ENCODE results near the gene CDKN1C.

CDKN1C gene

GRCh38 chr11:2923446-2924375 is 38.1 kb upstream of the CDKN1C start:
- DNase-seq (ENCODE audit: low read depth in 2 of 3, low spot score in 2 of 3) = no peak

- DNase-seq (ENCODE audit: low read depth in 2 of 3, low spot score in 2 of 3) = no peak
Measured at GRCh38 chr11:2922655-2923054, 37.1 kb upstream of the CDKN1C start.

- DNase-seq (ENCODE audit: low read depth in 2 of 3, low spot score in 2 of 3) = no peak
Measured at GRCh38 chr11:2921742-2922493, 36.3 kb upstream of the CDKN1C start.

DNA sequence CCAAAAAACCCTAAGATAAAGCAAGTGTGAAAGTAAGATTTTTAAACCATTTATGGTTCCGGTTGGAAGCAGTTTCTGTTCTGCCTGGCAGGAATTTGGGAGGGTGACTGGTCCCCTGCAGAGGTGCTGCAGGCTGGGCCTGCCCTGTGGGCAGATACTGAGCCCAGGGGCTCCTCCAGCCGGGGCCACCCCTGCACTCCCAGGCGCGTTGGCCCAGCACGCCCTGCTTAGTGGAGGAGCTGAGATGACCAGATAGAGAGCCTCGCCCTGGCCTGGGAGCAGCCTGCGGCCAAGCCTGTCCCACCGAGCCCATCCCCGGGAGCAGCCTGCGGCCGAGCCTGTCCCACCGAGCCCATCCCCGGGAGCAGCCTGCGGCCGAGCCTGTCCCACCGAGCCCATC is 35.7 kb upstream of the CDKN1C start:
- DNase-seq (ENCODE audit: low read depth in 2 of 3, low spot score in 2 of 3) = no peak

GRCh38 chr11:2920343-2920742 is 34.8 kb upstream of the CDKN1C start:
- DNase-seq (ENCODE audit: low read depth in 2 of 3, low spot score in 2 of 3) = no peak

DNA sequence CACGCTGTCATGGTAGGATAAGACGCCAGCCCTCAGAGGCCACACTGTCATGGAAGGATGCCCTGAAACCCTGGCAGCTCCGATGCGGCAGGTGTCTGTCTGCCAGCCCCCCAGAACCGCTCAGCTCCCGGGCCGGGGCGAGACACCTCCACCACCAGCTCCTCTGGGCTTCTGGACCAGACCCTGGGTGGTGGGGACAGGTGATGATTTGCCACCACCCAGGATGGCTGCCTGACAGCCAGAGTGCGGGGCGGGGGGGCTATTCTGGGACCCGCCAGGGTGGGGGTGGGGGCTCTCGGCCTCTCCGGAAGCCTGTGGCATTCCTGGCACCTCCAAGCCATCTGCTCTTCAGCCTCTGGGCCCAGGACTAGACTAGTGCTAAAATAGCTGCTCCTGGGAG is 34.3 kb upstream of the CDKN1C start:
- no peak for DNase-seq (ENCODE audit: low read depth in 2 of 3, low spot score in 2 of 3)

GRCh38 chr11:2919188-2919587 is 33.6 kb upstream of the CDKN1C start:
- DNase-seq (ENCODE audit: low read depth in 2 of 3, low spot score in 2 of 3) = no peak

- DNase-seq (ENCODE audit: low read depth in 2 of 3, low spot score in 2 of 3) = no peak
Measured at GRCh38 chr11:2917842-2918490, 32.4 kb upstream of the CDKN1C start.

GRCh38 chr11:2916892-2917645 is 31.5 kb upstream of the CDKN1C start:
- no peak for DNase-seq (ENCODE audit: low read depth in 2 of 3, low spot score in 2 of 3)

DNA sequence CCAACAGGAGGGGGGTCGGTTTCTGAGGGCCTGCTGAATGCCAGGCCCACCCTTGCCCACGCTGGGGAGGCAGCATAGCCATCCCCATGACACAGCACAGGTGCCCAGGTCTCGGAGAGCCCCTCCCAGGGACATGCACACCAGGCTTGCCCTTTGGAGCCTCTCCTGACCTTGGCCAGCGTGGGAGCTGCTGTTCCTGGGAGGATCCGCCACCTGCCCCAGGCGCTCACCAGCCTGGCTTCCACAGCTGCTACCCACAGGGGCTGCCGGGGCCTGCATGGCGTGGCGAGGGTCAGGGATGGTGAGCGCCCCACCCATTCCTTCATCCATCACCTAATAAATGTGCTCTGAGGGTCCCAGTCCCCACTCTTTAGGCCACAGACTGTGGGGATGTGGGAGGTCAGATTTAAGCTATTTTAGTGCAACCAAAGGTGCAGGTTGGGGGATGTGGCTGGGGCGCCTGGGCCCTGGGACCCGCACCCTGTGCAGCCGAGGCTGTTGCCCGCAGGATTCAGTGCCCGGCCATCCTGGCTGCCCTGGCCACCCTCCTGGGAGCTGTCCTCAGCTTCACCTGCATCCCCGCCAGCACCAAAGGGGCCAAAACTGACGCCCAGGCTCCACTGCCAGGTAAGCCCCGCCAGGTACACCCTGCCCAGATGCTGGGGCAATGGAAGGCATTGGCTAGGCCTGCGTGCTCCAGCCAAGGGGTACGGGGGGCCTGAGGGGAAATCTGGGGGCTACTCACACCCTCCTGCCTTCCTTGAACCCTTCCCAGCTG is 30.7 kb upstream of the CDKN1C start:
- DNase-seq (ENCODE audit: low read depth in 2 of 3, low spot score in 2 of 3) = no peak

GRCh38 chr11:2915473-2915872 is 29.9 kb upstream of the CDKN1C start:
- no peak for DNase-seq (ENCODE audit: low read depth in 2 of 3, low spot score in 2 of 3)

- no peak for DNase-seq (ENCODE audit: low read depth in 2 of 3, low spot score in 2 of 3)
Measured at GRCh38 chr11:2914455-2915195, 29.1 kb upstream of the CDKN1C start.

DNA sequence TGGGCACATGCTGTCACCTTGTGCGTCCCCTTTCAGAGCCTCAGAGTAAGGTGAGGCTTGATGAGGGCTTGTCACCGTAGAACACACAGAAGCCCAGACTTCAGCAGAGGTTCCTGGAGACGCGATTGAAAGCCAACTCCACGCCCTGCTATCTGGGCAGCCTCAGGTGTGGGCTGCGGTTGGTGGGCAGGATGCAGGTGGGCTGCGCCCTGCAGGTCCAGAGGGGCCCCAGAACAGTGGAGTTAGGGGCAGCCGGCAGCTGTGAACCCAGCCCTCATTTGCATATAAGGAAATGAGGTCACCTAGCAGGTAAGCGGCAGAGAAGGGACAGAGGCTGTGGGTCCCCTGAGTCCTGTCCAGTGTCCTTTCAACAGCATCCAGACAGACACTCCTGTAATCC is 28.2 kb upstream of the CDKN1C start:
- DNase-seq (ENCODE audit: low read depth in 2 of 3, low spot score in 2 of 3) = no peak

DNA sequence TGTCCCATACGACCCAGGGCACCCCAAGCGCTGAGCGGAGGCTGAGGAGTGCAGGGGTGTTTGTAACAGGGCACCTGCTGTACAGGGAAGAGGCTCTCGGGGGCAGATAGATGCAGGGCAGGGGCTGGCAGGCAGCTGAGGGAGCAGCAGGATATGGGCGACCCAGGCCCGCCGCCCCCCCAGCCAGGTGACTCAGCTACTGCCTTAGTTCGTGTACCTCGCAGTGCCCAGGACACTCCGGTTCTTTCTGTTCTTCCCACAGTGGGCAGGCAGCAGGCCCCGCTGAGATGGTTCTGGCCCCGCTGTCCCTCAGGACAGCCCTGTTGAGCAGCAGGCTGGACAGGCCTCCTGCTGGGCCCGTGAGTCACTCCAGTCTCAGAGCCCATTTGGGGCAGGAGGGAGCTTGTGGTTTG is 27.4 kb upstream of the CDKN1C start:
- no peak for DNase-seq (ENCODE audit: low read depth in 2 of 3, low spot score in 2 of 3)

GRCh38 chr11:2912498-2912897 is 26.9 kb upstream of the CDKN1C start:
- DNase-seq (ENCODE audit: low read depth in 2 of 3, low spot score in 2 of 3) = no peak

DNA sequence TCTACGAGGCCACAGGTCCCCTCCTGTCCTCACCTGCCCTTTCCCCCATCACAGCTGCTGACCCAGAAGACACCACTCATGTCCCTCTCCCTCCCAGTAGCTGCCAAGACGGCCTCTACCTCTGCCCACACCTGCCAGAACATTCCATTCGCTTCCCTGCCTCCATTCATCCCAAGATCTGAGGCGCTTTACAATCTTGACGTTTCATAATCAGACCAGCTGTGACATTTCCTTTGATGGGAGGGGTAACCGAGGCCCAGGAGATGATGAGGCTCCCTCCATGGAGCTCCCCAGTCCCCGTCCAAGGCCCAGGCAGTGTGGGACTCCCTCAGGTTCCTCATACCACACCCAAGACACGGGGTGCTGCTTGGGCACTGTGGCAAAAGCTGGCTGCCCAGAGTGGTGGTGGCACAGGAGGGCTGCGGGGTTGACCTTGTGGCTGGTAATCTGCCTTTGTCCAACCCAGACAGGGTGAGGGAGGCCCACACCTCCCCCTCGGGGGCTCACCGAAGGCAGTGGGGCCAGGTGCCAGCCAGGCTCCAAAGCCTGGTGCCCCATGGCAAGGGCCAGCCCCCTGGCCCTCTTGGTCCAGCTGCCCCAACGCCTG is 26.3 kb upstream of the CDKN1C start:
- no peak for DNase-seq (ENCODE audit: low read depth in 2 of 3, low spot score in 2 of 3)

DNA sequence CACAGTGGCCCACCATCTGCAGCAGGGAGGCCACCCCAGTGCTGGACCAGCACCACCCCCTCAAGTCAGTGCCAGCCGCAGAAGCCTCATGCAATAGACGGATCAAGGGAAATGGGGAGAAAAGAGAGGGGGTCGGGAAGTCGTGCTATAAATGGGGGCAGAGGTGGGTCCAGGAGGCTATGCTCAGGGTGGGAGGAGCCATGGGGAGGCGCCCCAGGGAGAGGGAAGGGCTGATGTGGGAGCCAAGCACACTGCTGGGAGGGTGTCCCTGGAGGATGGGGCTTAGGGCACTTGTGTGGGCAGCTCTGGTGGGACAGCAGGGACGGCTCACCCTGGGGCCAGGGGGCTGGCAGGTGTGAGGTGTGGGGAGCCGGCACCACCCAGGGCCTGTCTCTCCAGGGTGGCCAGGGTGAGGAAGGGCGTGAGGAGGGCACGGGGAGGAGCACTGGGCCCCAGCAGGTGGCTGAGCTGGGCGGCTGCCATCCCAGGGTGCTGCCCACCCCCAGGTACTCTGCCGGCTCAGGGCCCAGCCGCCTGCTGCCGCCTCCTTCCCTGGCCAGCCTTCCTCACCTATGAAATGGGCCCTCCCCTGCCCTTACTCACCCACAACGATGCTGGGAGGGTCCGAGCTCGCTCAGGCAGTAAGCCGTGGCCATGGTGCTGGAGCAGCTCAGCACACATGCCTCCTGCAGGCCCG is 25.7 kb upstream of the CDKN1C start:
- no peak for DNase-seq (ENCODE audit: low read depth in 2 of 3, low spot score in 2 of 3)

DNA sequence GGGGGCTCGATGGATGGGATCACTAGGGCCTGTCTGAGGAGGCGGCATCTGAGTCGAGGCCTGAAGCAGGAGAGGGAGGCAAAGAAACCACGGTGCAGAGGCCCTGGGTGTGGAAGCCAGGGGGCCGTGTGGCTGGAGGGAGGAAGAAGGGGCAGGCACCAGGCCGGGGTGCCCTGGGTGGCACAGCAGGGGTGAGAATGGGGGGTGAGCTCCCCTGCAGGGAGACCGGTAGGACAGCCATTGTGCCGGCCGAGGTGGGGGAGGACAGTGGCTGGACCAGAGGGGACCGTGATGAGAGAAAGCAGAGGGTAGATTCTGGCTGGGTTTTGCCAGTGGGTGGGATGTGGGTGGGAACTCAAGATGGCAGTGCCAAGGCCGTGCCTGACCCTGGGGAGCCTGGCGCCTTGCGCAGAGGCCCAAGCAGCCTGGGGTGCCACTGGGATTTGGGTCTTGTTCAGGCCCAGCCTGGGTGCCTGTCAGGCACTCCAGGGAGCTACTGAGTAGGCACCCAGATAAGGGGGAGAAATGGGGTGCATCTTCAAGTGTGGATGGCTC is 24.9 kb upstream of the CDKN1C start:
- DNase-seq (ENCODE audit: low read depth in 2 of 3, low spot score in 2 of 3) = no peak
